Endodermal cell (in vitro differentiated cells): Measurements from ENCODE around the gene ANP32D. TPM values are rescaled to one million over a fixed set of nuclear protein-coding genes. Genes with fewer than 3 reads are reported as not detected.
"Not testable (repeated sequence)": the region's sequence is repeated elsewhere in the genome, so short reads cannot be mapped to it uniquely, and the experiment has no call there.

ENCODE experiments used
- DNase-seq: peaks from one replicate; pipeline ENCODE4 v3.0.0-alpha.2; 2017
- H3K27ac ChIP-seq: 2 replicates; pipeline ENCODE4 v1.5.1; 2013; ENCODE audit warnings: mild to moderate bottlenecking, low read depth, low read length, moderate library complexity
- H3K27me3 ChIP-seq: 2 replicates; pipeline ENCODE4 v1.6.1; 2013; ENCODE audit warnings: mild to moderate bottlenecking, low read length, moderate library complexity; ENCODE audit not compliant: insufficient read depth, control insufficient read depth, poor library complexity, severe bottlenecking
- H3K36me3 ChIP-seq: 2 replicates; pipeline ENCODE4 v1.7.0; 2013; ENCODE audit warnings: mild to moderate bottlenecking, low read length, moderate library complexity; ENCODE audit not compliant: control insufficient read depth, insufficient read depth
- H3K4me1 ChIP-seq: one replicate; pipeline ENCODE4 v1.7.0; 2013; ENCODE audit warnings: low read length; ENCODE audit not compliant: control insufficient read depth, insufficient read depth
- H3K4me3 ChIP-seq: 2 replicates; pipeline ENCODE4 v1.5.1; 2013; ENCODE audit warnings: mild to moderate bottlenecking, low read length, moderate library complexity
- H3K9ac ChIP-seq: 2 replicates; pipeline ENCODE4 v1.6.1; 2013; ENCODE audit warnings: mild to moderate bottlenecking, low read length, moderate library complexity; ENCODE audit not compliant: poor library complexity, severe bottlenecking; ENCODE audit errors: extremely low read depth
- H3K9me3 ChIP-seq: 2 replicates; pipeline ENCODE4 v1.6.1; 2013; ENCODE audit warnings: mild to moderate bottlenecking, low read length, moderate library complexity; ENCODE audit not compliant: control insufficient read depth
- H3K27ac Mint-ChIP-seq: 2 replicates; pipeline ENCODE4 v1.8.0; 2020; ENCODE audit warnings: mixed read lengths
- H3K27me3 Mint-ChIP-seq: 2 replicates; pipeline ENCODE4 v1.8.0; 2021; ENCODE audit warnings: mild to moderate bottlenecking, mixed read lengths; ENCODE audit not compliant: insufficient read depth
- H3K36me3 Mint-ChIP-seq: 2 replicates; pipeline ENCODE4 v1.8.0; 2020; ENCODE audit warnings: low read depth, mixed read lengths
- H3K4me1 Mint-ChIP-seq: 2 replicates; pipeline ENCODE4 v1.8.0; 2020; ENCODE audit warnings: mixed read lengths
- H3K4me3 Mint-ChIP-seq: 2 replicates; pipeline ENCODE4 v1.8.0; 2020; ENCODE audit warnings: mild to moderate bottlenecking, moderate library complexity, mixed read lengths
- H3K9me3 Mint-ChIP-seq: 2 replicates; pipeline ENCODE4 v1.8.0; 2020; ENCODE audit warnings: mild to moderate bottlenecking, mixed read lengths
- CTCF ChIP-seq: fragments of 200-600 bp; sonication (generic); conservative IDR thresholded peaks from 2 replicates; pipeline ENCODE4 v1.5.0; 2021; ENCODE audit warnings: antibody characterized with exemption, mild to moderate bottlenecking
- WGBS, 2 experiments: methylation state at CpG; one replicate each; pipeline versions ENCODE4 v1.1.5 to v1.1.7; 2013; ENCODE audit warnings: missing lambda C conversion rate in 2 of 2, mixed read lengths in 1 of 2; ENCODE audit not compliant: insufficient coverage in 1 of 2, insufficient read length in 1 of 2; 5-methylcytosine and 5-hydroxymethylcytosine counted together
- total RNA-seq, 2 donors: library from RNA; stranded (reverse); fragmentation: NEBNext Ultra II Directional in 1 of 2; extraction: Animal tissue kit (Norgen Biotek cat#: 25700) in 1 of 2; gene quantifications; 2 replicates in 1 of 2; 3 replicates in 1 of 2; pipeline ENCODE4 v1.2.1, GENCODE V29; 2021

Gene ANP32D
- total RNA-seq, 2 donors from 2014 or later, result not detected

DNA sequence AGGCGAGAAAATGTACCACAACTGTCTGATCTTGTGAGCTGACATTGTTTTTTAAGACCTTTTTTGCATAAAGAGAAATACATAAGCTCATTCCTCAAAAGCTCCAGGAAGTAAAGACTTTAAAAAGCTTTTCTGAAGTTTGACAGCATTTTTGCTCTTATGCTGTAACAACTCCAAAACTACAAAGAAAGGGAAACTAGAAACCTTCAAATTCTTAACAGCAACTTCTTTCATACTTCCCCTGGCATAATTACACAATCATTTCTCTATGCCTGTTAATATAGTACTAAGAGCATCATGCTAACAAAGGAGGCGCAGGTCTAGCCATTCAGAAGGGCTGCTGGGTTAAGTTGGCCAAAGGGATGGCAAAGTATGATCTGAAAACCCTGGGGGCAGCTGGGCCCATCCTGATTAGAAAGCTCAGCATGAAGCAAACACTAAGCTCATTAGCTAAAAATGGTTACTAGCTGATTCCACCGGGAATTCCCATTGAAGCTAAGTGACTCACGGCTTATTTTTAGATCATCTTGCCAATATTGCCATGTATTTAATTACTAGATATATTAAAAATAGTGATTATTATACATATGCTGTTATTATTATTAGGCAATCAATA, 26.1 kb upstream of the ANP32D start:
- no peak overlapping the region for H3K4me3 ChIP-seq
- H3K9me3 ChIP-seq, result peaks cover 35% of the 10 kb centered on the region
- no peaks in the 10 kb centered on the region for H3K27me3 ChIP-seq
- H3K4me1 ChIP-seq, result no peaks in the 10 kb centered on the region
- no peak overlapping the region for H3K9ac ChIP-seq
- Mint-ChIP-seq H3K4me3 (no peak overlapping the region), H3K9me3 (peaks cover 12% of the 10 kb centered on the region), H3K36me3 (no peaks in the 10 kb centered on the region), H3K27me3 (peaks cover 2% of the 10 kb centered on the region), H3K27ac (no peak overlapping the region), H3K4me1 (peaks cover 10% of the 10 kb centered on the region)
- no peak for TF ChIP-seq CTCF
- 57 to 90% methylated on average over 2 to 4 of the region's 4 CpGs for WGBS, 2 experiments
- peak; percentile 58 for DNase-seq
- H3K27ac ChIP-seq, result no peak overlapping the region
- no peaks in the 10 kb centered on the region for H3K36me3 ChIP-seq

GRCh38 chr12:48447755-48448154, 24.6 kb upstream of the ANP32D start:
- H3K4me1 ChIP-seq, result no peaks in the 10 kb centered on the region
- no peak overlapping the region for H3K4me3 Mint-ChIP-seq

DNA sequence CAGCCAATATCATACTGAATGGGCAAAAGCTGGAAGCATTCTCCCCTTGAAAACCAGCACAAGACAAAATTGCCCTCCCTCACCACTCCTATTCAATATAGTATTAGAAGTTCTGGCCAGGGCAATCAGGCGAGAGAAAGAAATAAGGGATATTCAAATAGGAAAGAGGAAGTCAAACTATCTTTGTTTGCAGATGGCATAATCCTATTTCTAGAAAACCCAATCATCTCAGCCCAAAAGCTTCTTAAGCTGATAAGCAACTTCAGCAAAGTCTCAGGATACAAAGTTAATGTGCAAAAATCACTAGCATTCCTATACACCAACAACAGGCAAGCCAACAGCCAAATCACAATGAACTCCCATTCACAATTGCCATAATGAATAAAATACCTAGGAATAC, 21.0 kb upstream of the ANP32D start:
- Histone ChIP-seq H3K4me1 (no peaks in the 10 kb centered on the region), H3K27me3 (peaks cover 7% of the 10 kb centered on the region), H3K36me3 (no peaks in the 10 kb centered on the region), H3K9ac (no peak overlapping the region), H3K27ac (no peak overlapping the region), H3K9me3 (peaks cover 35% of the 10 kb centered on the region), H3K4me3 (peak overlapping the region; percentile 10)
- no peak for TF ChIP-seq CTCF
- Mint-ChIP-seq H3K4me3 (no peak overlapping the region), H3K27me3 (peaks cover 6% of the 10 kb centered on the region), H3K27ac (no peak overlapping the region), H3K36me3 (no peaks in the 10 kb centered on the region), H3K4me1 (peaks cover 11% of the 10 kb centered on the region), H3K9me3 (peaks cover 14% of the 10 kb centered on the region)
- WGBS, 2 experiments, result no CpG with 5 or more reads among the region's 1 CpG
- no peak for DNase-seq

More at GRCh38 chr12:48447755-48448154, 24.6 kb upstream of the ANP32D start:
- H3K4me1 Mint-ChIP-seq, result peaks cover 14% of the 10 kb centered on the region
- H3K36me3 Mint-ChIP-seq, result no peaks in the 10 kb centered on the region
- no peaks in the 10 kb centered on the region for H3K36me3 ChIP-seq
- DNase-seq, result no peak
- WGBS, 2 experiments, result 85 to 91% methylated on average over 1 of the region's 1 CpG
- no peak overlapping the region for H3K9ac ChIP-seq
- peaks cover 12% of the 10 kb centered on the region for H3K9me3 Mint-ChIP-seq
- H3K9me3 ChIP-seq, result peaks cover 35% of the 10 kb centered on the region
- no peak overlapping the region for H3K4me3 ChIP-seq
- H3K27me3 Mint-ChIP-seq, result peaks cover 5% of the 10 kb centered on the region
- no peaks in the 10 kb centered on the region for H3K27me3 ChIP-seq
- H3K27ac Mint-ChIP-seq, result no peak overlapping the region
- TF ChIP-seq CTCF, result no peak
- no peak overlapping the region for H3K27ac ChIP-seq

DNA sequence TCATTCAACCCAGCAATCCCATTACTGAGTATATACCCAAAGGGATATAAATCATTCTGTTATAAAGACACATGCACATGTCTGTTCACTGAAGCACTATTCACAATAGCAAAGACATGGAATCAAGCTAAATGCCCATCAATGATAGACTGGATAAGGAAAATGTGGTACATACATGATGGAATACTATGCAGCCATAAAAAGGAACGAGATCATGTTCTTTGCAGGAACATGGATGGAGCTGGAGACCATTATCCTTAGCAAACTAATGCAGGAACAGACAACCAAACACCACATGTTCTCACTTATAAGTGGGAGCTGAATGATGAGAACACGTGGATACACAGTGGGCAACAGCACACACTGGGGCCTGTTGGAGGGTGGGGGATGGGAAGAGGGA, 19.4 kb upstream of the ANP32D start:
- 86 to 100% methylated on average over 1 to 2 of the region's 2 CpGs for WGBS, 2 experiments
- not testable (repeated sequence) for H3K27ac Mint-ChIP-seq

More for the DNA sequence above, 19.4 kb upstream of the ANP32D start:
- DNase-seq, H3K4me1 Mint-ChIP-seq, H3K36me3 Mint-ChIP-seq, H3K27me3 Mint-ChIP-seq, H3K4me1 ChIP-seq, H3K36me3 ChIP-seq, H3K4me3 ChIP-seq, H3K4me3 Mint-ChIP-seq, H3K9ac ChIP-seq, H3K27ac ChIP-seq: not testable (repeated sequence)
- H3K9me3 Mint-ChIP-seq, result peaks cover 14% of the 10 kb centered on the region
- peaks cover 11% of the 10 kb centered on the region for H3K27me3 ChIP-seq
- H3K9me3 ChIP-seq, result peaks cover 25% of the 10 kb centered on the region
